C4-2B (cell line): ENCODE measurements around the gene ZNRF1.

Experiments
- H3K27ac ChIP-seq: fragments of 450-650 bp; 2 replicates; pipeline ENCODE4 v1.5.1; 2017
- ZFX ChIP-seq: fragments of 450-650 bp; IDR thresholded peaks from 2 replicates; pipeline ENCODE4 v1.6.1; 2017
- TF ChIP-seq, protein P1 (sequence below): fragments of 450-650 bp; conservative IDR thresholded peaks from 2 replicates; pipeline ENCODE4 v1.5.1; 2017; ENCODE audit warnings: mild to moderate bottlenecking

Gene ZNRF1

DNA sequence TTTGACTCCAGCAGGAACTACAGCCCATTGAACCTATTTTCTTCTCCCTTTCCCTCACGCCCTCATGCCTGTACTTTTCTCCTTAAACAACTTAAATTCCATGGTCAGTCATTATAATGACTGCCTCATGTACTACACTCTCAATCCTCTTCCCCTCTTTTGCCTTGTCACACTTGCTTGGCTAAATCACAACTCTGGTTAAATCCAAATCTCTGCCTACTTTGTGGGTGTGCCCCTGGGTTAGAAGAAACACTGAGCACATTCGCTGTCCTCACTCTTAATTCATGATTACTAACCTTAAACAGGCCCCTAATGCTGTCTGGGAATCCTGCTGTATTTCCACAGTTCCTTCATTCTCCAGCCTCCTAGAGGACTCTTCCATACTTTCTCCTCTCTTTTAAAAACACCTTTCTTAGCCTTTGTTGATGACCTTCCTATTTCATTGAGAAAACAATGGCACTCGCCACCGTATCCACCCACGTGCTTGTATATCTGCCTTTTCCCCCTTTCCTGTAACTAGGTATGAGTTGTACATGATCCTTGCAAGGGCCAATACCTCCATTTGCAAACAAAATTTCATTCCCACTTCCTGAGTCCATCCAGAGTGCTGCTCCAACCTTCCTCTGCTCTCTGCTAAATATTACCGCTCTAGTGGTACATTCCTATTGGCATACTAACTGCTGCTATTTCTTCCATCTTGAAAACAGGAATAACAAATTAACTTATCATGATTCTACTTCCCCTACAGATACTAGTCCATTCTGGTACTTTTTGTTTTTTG is 28.9 kb downstream of the ZNRF1 start:
- TF ChIP-seq ZFX = no peak
- TF ChIP-seq, protein P1, sequence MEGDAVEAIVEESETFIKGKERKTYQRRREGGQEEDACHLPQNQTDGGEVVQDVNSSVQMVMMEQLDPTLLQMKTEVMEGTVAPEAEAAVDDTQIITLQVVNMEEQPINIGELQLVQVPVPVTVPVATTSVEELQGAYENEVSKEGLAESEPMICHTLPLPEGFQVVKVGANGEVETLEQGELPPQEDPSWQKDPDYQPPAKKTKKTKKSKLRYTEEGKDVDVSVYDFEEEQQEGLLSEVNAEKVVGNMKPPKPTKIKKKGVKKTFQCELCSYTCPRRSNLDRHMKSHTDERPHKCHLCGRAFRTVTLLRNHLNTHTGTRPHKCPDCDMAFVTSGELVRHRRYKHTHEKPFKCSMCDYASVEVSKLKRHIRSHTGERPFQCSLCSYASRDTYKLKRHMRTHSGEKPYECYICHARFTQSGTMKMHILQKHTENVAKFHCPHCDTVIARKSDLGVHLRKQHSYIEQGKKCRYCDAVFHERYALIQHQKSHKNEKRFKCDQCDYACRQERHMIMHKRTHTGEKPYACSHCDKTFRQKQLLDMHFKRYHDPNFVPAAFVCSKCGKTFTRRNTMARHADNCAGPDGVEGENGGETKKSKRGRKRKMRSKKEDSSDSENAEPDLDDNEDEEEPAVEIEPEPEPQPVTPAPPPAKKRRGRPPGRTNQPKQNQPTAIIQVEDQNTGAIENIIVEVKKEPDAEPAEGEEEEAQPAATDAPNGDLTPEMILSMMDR = no peak
- H3K27ac ChIP-seq = no peak overlapping the region

DNA sequence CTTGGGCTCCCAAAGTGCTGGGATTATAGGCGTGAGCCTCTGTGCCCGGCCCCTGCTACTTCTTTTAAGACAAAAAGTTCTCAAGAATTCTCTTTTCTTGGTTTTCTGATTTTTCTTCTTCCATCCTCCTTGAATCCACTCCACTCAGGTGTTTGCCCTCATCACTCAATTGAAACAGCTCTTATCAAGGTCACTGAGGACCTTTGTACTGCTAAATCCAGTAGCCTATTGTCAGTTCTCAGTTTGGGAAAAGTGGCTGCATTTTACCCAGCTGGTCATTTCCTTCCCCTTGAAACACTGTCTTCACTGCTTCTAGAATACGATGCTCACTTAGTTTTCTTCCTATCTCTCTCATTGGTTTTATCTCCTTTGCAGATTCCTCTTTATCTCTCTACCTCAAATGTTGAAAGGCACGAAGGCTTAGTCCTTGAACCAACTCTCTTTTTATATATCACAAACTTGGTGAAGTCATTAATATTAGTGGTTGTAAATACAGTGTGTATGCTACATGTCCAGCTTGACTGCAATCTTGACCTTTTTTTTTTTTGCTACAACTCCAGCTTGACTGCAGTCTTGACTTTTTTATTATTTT is 29.8 kb downstream of the ZNRF1 start:
- H3K27ac ChIP-seq = no peak overlapping the region
- no peak for TF ChIP-seq ZFX
- TF ChIP-seq, protein P1 = no peak

DNA sequence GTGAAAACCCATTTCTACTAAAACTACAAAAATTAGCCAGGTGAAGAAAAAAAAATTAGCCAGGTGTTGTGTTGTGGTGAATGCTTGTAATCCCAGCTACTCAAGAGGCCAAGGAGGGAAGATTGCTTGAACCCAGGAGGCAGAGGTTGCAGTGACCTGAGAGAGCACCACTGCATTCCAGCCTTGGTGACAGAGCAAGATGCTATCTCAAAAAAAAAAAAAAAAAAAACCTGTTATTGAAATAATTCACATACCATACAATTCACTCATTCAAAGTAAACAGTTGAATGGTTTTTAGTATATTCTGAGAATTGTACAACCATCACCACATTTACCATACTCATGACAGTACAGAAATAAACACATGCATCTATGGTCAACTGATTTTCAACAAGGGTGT is 31.0 kb downstream of the ZNRF1 start:
- no peak overlapping the region for H3K27ac ChIP-seq
- TF ChIP-seq, protein P1 = no peak

DNA sequence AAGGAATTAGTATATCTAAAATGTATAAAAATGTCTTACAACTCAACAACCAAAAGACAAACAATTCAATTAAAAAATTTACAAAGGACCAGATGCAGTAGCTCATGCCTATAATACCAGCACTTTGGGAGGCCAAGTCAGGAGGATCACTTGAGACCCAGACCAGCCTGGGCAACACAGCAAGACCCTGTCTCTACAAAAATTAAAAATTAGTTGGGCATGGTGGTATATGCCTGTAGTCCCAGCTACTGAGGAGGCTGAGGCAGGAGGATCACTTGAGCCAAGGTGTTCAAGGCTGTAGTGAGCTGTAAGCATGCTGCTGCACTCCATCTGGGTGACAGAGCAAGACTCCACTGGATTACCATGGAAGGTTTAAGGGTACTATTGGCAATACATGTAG is 33.8 kb downstream of the ZNRF1 start:
- no peak for TF ChIP-seq ZFX
- TF ChIP-seq, protein P1 = no peak
- H3K27ac ChIP-seq = no peak overlapping the region

DNA sequence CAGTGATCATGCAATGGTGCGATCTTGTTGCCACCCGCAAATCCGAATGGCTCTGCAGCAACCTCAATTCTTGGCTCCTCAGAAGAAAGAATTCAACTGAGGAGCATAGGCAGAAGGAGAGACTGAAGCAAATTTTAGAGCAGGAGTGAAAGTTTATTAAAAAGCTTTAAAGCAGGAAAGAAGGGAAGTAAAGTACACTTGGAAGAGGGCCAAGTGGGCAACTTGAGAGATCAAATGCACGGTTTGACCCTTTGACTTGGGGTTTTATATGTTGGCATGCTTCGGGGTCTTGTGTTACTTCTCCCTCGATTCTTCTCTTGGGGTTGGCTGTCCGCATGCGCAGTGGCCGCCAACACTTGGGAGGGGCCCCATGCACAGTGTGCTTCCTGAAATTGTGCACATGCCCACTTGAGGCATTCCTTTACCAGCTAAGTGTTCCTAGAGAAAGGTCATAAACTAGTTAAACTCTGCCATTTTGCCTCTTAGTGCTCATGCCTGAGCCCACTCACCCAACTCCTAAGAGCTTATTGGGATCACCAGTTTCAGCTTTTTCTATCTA is 36.7 kb downstream of the ZNRF1 start:
- no peak overlapping the region for H3K27ac ChIP-seq
- TF ChIP-seq ZFX = no peak
- TF ChIP-seq, protein P1 = no peak

DNA sequence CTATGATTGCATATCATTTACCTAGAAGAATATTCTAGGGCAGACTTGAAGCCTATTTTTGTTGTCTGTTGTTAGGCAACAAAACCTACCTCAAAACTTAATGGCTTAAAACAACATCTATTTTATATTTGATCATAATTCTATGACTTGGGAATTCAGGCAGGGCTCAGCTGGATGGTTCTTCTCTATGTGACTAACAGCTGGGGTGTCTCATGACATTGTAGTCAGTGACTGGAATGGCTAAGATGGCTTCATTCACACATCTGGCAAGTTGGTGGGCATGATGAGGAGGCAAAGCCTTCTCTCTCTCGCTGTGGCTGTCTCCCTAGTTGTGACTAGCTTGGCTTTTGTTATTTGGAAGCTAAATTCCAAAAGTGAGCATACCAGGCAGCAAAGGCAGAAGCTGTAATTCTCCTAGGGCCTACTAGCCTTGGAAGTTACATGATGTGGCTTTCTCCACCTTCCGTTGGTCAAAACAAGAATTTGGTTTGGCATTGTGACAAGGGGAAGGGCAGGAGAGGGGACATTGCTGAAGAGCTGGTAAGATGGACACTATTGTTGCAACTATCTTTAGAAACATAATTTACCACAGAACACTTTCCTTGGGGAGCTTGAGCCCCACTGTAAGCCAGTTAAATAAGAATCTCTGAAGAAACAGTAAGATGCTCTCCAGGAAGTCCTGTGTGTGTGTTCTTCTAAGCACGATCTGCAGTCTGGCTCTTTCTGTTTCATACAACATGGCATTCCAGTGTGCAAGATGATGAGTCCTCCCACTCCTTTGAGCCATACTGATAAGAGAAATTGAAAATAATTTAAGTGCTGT is 39.4 kb downstream of the ZNRF1 start:
- TF ChIP-seq, protein P1 = no peak
- no peak for TF ChIP-seq ZFX
- no peak overlapping the region for H3K27ac ChIP-seq
